WTC11 (cell line): ENCODE data around the gene LMO2. TPM values are rescaled to one million over a fixed set of nuclear protein-coding genes. Genes with fewer than 3 reads are reported as not detected.

Experiments
- ATAC-seq: fragments of 200-7000 bp; cut with Tn5 transposase; 2 replicates; pipeline ENCODE4 v1.10.0; 2021; ENCODE audit warnings: mild to moderate bottlenecking, moderate library complexity
- CTCF ChIA-PET: fragments of 300-600 bp; sonication (Branson Sonifier 250); formaldehyde crosslinking; loops from one replicate; lab custom pipeline; 2021; ENCODE audit warnings: antibody characterized with exemption; lab: Charles Lee
- POLR2A ChIA-PET: fragments of 350-600 bp; sonication (Branson Sonifier 250); formaldehyde crosslinking; loops from one replicate; lab custom pipeline; 2021; ENCODE audit warnings: antibody characterized with exemption; lab: Charles Lee
- DNase-seq: peaks from one replicate; pipeline ENCODE4 v3.0.0; 2021; ENCODE audit warnings: low spot score
- H3K27ac Mint-ChIP-seq: 2 replicates; pipeline ENCODE4 v1.8.0; 2021; ENCODE audit warnings: mixed read lengths
- H3K27me3 Mint-ChIP-seq: 2 replicates; pipeline ENCODE4 v1.8.0; 2021; ENCODE audit warnings: low read depth, mild to moderate bottlenecking, moderate library complexity, mixed read lengths
- H3K36me3 Mint-ChIP-seq: 2 replicates; pipeline ENCODE4 v1.8.0; 2021; ENCODE audit warnings: mixed read lengths
- H3K4me1 Mint-ChIP-seq: 2 replicates; pipeline ENCODE4 v1.8.0; 2022; ENCODE audit warnings: mixed read lengths
- H3K4me3 Mint-ChIP-seq: 2 replicates; pipeline ENCODE4 v1.8.0; 2021; ENCODE audit warnings: mild to moderate bottlenecking, moderate library complexity, mixed read lengths
- H3K9me3 Mint-ChIP-seq: 2 replicates; pipeline ENCODE4 v1.8.0; 2021; ENCODE audit warnings: mixed read lengths
- ATF3 ChIP-seq: sonication (generic); formaldehyde crosslinking; conservative IDR thresholded peaks from 2 replicates; pipeline ENCODE4 v1.8.1; 2022; ENCODE audit warnings: mild to moderate bottlenecking, missing genetic modification reagents
- EMX1 ChIP-seq: fragments of 250-450 bp; sonication (Bioruptor Pico); IDR thresholded peaks from 2 replicates; pipeline ENCODE4 v1.8.0; 2021; ENCODE audit warnings: mild to moderate bottlenecking
- FOXK1 ChIP-seq: sonication (generic); formaldehyde crosslinking; IDR thresholded peaks from 2 replicates; pipeline ENCODE4 v1.8.0; 2022; ENCODE audit warnings: mild to moderate bottlenecking, moderate library complexity, missing genetic modification reagents
- HMGA2 ChIP-seq: fragments of 250-450 bp; sonication (Bioruptor Pico); IDR thresholded peaks from 2 replicates; pipeline ENCODE4 v1.4.0; 2021; ENCODE audit warnings: mild to moderate bottlenecking, moderate library complexity
- HMGXB4 ChIP-seq: sonication (generic); formaldehyde crosslinking; IDR thresholded peaks from 2 replicates; pipeline ENCODE4 v1.8.1; 2023; ENCODE audit warnings: mild to moderate bottlenecking, moderate library complexity, missing genetic modification reagents
- MYBL2 ChIP-seq: sonication (generic); formaldehyde crosslinking; IDR thresholded peaks from 2 replicates; pipeline ENCODE4 v1.8.1; 2023; ENCODE audit warnings: mild to moderate bottlenecking, moderate library complexity, missing genetic modification reagents
- NFATC4 ChIP-seq: fragments of 250-450 bp; sonication (Bioruptor Pico); IDR thresholded peaks from 2 replicates; pipeline ENCODE4 v1.9.0; 2021; ENCODE audit warnings: mild to moderate bottlenecking
- NFE2L1 ChIP-seq: sonication (generic); formaldehyde crosslinking; IDR thresholded peaks from 2 replicates; pipeline ENCODE4 v1.8.1; 2023; ENCODE audit warnings: missing genetic modification reagents
- SMAD3 ChIP-seq: sonication (generic); formaldehyde crosslinking; IDR thresholded peaks from 2 replicates; pipeline ENCODE4 v1.8.0; 2022; ENCODE audit warnings: missing genetic modification reagents, mild to moderate bottlenecking, borderline replicate concordance
- TP53 ChIP-seq: sonication (generic); formaldehyde crosslinking; IDR thresholded peaks from 2 replicates; pipeline ENCODE4 v1.8.1; 2023; ENCODE audit warnings: mild to moderate bottlenecking, missing genetic modification reagents
- ZBTB21 ChIP-seq: sonication (generic); formaldehyde crosslinking; IDR thresholded peaks from 2 replicates; pipeline ENCODE4 v1.8.1; 2023; ENCODE audit warnings: mild to moderate bottlenecking, missing genetic modification reagents, borderline replicate concordance
- ZNF232 ChIP-seq: sonication (generic); formaldehyde crosslinking; IDR thresholded peaks from 2 replicates; pipeline ENCODE4 v1.8.0; 2022; ENCODE audit warnings: mild to moderate bottlenecking, missing genetic modification reagents
- ZNF263 ChIP-seq: sonication (generic); formaldehyde crosslinking; IDR thresholded peaks from 2 replicates; pipeline ENCODE4 v1.8.1; 2022; ENCODE audit warnings: low read depth, mild to moderate bottlenecking, moderate library complexity, missing genetic modification reagents
- ZNF671 ChIP-seq: fragments of 250-450 bp; sonication (Bioruptor Pico); IDR thresholded peaks from 2 replicates; pipeline ENCODE4 v1.8.0; 2021; ENCODE audit warnings: mild to moderate bottlenecking
- total RNA-seq: library from RNA; stranded (reverse); gene quantifications from 3 replicates; pipeline ENCODE4 v1.2.3, GENCODE V29; 2021
- TF ChIP-seq, protein P1 (sequence below): sonication (generic); formaldehyde crosslinking; conservative IDR thresholded peaks from 2 replicates; pipeline ENCODE4 v1.8.1; 2023; ENCODE audit warnings: mild to moderate bottlenecking, low read depth, missing genetic modification reagents, moderate library complexity

LMO2 gene
- total RNA-seq, 1 experiment from 2014 or later: 3.4 TPM

GRCh38 chr11:33874910-33875490 lies 16.9 kb downstream of the LMO2 start:
- H3K4me3 Mint-ChIP-seq: no peak overlapping the region
- H3K4me1 Mint-ChIP-seq: peaks cover 17% of the 10 kb centered on the region
- no peaks in the 10 kb centered on the region for H3K9me3 Mint-ChIP-seq
- no peak for TF ChIP-seq NFE2L1 (CRISPR knock-in tag)
- DNase-seq (no peak), ATAC-seq (no peak)
- ChIA-PET CTCF (interaction anchor here (0.9 to 2.3 kb wide), 4 partner anchors 45 to 113 kb away, joined by 3 to 6 read pairs (median 4); no protein-coding TSS in a partner anchor), POLR2A (no interaction called here)
- H3K36me3 Mint-ChIP-seq: no peaks in the 10 kb centered on the region
- H3K27ac Mint-ChIP-seq: no peak overlapping the region
- peaks cover 45% of the 10 kb centered on the region for H3K27me3 Mint-ChIP-seq

GRCh38 chr11:33874433-33874832 lies 17.4 kb downstream of the LMO2 start:
- POLR2A ChIA-PET: no interaction called here
- no peak overlapping the region for H3K4me3 Mint-ChIP-seq
- H3K36me3 Mint-ChIP-seq: no peaks in the 10 kb centered on the region
- CTCF ChIA-PET: interaction anchor here (0.9 to 2.3 kb wide), 3 partner anchors 45 to 113 kb away, joined by 3 to 6 read pairs (median 5); no protein-coding TSS in a partner anchor
- no peak for ATAC-seq
- H3K9me3 Mint-ChIP-seq: no peaks in the 10 kb centered on the region
- H3K27ac Mint-ChIP-seq: no peak overlapping the region
- H3K4me1 Mint-ChIP-seq: peaks cover 17% of the 10 kb centered on the region
- TF ChIP-seq ZNF232 (CRISPR knock-in tag) (no peak), TP53 (no peak), HMGXB4 (CRISPR knock-in tag) (no peak), FOXK1 (CRISPR knock-in tag) (no peak), SMAD3 (CRISPR knock-in tag) (no peak), NFATC4 (CRISPR knock-in tag) (no peak), EMX1 (no peak)
- no peak for DNase-seq
- H3K27me3 Mint-ChIP-seq: peaks cover 47% of the 10 kb centered on the region

GRCh38 chr11:33869481-33870422 lies 22.1 kb downstream of the LMO2 start:
- TF ChIP-seq NFE2L1 (CRISPR knock-in tag): no peak
- TF ChIP-seq HMGA2 (CRISPR knock-in tag): no peak
- TF ChIP-seq ZNF671 (CRISPR knock-in tag): no peak
- TF ChIP-seq MYBL2 (CRISPR knock-in tag): no peak
- TF ChIP-seq, protein P1, sequence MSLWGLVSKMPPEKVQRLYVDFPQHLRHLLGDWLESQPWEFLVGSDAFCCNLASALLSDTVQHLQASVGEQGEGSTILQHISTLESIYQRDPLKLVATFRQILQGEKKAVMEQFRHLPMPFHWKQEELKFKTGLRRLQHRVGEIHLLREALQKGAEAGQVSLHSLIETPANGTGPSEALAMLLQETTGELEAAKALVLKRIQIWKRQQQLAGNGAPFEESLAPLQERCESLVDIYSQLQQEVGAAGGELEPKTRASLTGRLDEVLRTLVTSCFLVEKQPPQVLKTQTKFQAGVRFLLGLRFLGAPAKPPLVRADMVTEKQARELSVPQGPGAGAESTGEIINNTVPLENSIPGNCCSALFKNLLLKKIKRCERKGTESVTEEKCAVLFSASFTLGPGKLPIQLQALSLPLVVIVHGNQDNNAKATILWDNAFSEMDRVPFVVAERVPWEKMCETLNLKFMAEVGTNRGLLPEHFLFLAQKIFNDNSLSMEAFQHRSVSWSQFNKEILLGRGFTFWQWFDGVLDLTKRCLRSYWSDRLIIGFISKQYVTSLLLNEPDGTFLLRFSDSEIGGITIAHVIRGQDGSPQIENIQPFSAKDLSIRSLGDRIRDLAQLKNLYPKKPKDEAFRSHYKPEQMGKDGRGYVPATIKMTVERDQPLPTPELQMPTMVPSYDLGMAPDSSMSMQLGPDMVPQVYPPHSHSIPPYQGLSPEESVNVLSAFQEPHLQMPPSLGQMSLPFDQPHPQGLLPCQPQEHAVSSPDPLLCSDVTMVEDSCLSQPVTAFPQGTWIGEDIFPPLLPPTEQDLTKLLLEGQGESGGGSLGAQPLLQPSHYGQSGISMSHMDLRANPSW: no peak
- no peak for TF ChIP-seq ATF3 (CRISPR knock-in tag)
- TF ChIP-seq ZNF263 (CRISPR knock-in tag): no peak
- TF ChIP-seq ZBTB21 (CRISPR knock-in tag): no peak
- ATAC-seq (peak; percentile 63), DNase-seq (peak; percentile 43)
- Mint-ChIP-seq H3K4me3 (peak overlapping the region; percentile 92), H3K4me1 (peaks cover 24% of the 10 kb centered on the region), H3K36me3 (no peaks in the 10 kb centered on the region), H3K9me3 (no peaks in the 10 kb centered on the region), H3K27me3 (peaks cover 74% of the 10 kb centered on the region), H3K27ac (no peak overlapping the region)
- ChIA-PET POLR2A (interaction anchor here (0.7 to 0.9 kb wide), 3 partner anchors 134 to 913 kb away, joined by 3 to 4 read pairs (median 4); partner anchors contain the start of gene CD59), CTCF (interaction anchor here (0.6 to 2.2 kb wide), 7 partner anchors 48 to 174 kb away, joined by 3 to 15 read pairs (median 4); no protein-coding TSS in a partner anchor)
